ENCODE data around the gene MED12L.

- no peak for TF ChIP-seq CTCF (IDR thresholded peaks at IDR 0.05)
- no peak for TF ChIP-seq POLR2A (IDR thresholded peaks at IDR 0.05)
- no peak for TF ChIP-seq EP300 (IDR thresholded peaks at IDR 0.05)
- TF ChIP-seq POLR2AphosphoS5 (IDR thresholded peaks at IDR 0.05): no peak
These were observed 272.0 kb downstream of the MED12L start for GRCh38 chr3:151357463-151357850.

Measured in gastroesophageal sphincter (tissue), 3 donors.